Activated gamma-delta T cell treated with Interleukin-2 at 50 U/mL for 16 hours (primary cell): Measurements from ENCODE around the gene STARD8.
"Not testable (repeated sequence)": the region's sequence is repeated elsewhere in the genome, so short reads cannot be mapped to it uniquely, and the experiment has no call there.

Source experiments
- DNase-seq: peaks from one replicate; pipeline ENCODE4 v3.0.0-alpha.2; 2020

Gene STARD8

DNA sequence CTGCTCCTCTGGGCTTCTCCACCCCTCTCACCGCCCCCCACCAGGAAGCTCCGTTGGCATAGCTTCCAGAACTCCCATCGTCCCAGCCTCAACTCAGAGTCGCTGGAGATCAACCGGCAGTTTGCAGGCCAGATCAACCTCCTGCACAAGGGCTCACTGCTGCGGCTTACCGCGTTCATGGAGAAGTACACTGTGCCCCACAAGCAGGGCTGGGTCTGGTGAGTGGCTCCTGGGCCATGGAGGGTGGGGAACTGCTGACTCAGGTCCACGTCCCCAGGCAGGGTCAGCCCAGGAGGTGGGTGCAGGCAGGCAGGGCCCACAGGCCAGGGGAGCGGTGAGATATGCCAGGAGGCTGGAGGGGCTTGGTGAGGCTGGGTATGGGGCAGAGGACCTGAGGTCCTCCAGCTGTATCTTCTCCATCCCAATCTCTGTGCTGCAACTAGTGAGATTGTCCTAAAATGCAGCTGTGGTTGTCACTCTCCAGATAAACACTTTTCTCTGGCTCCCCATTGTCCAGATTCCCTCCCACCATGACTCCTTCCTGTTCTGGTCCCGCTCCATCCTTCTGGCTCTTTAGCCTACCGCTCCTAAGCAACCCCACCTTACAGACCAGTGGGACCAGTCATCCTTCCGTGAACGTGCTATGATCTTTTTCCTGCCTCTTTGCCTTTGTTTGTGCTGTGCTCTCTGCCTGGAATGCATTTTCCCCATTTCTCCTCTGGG is 71.9 kb downstream of the STARD8 start:
- DNase-seq, result no peak

DNA sequence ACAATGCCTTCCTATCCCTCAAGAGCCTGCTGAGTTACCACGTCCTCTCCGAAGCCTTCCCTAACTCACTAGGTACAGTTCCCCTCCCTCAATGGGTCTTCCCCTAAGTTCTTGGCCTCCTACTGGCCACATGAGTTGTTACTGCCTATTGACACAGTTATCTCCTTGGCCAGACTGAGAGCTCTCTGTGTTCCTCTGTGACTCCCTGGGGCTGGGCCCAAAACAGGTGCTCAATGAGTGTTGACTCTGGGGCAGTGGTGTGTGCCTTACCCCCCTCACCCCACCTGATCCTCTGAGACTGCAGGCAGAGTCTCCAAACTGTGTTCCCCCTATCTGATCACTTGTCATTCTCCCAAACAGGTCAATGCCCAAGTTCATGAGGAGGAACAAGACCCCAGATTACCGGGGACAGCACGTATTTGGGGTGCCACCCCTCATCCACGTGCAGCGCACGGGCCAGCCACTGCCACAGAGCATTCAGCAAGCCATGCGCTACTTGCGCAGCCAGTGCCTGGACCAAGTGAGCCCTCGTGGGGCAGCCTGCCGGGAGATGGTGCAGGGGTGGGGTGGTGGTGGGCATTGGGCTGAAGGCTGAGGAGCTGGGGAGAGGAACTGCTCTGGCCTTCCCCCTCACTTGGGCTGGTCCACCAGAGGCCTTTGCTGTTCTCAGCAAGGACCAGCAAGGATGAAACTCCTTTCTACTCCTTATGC is 72.6 kb downstream of the STARD8 start:
- no peak for DNase-seq

DNA sequence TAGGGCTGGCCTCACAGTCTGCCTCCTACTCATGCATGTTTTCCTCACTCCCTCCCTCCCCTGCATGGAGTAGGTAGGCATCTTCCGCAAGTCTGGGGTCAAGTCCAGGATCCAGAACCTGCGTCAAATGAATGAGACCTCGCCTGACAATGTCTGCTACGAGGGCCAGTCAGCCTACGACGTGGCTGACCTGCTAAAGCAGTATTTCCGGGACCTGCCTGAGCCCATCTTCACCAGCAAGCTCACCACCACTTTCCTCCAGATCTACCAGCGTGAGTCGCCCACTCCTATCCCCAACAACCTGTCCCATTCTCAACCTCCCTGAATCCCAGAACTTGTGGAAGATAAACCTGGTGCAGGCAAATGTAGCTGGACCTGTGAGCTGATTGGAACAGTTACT is 73.4 kb downstream of the STARD8 start:
- no peak for DNase-seq

DNA sequence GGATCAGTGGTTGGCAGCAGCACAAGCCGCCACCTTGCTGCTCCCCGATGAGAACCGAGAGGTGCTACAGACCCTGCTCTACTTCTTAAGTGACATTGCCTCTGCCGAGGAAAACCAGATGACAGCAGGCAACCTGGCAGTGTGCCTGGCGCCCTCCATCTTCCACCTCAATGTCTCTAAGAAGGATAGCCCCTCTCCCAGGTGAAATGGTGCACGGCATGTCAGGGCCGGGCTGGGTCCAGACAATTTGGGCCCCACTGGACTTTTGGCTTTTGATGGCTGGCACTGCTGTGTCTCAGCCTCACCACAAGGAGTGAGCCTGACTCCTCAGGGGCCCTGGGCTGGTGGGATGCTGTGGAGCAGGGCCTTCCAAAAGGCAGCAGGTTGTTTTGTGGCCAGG is 74.1 kb downstream of the STARD8 start:
- DNase-seq, result no peak

DNA sequence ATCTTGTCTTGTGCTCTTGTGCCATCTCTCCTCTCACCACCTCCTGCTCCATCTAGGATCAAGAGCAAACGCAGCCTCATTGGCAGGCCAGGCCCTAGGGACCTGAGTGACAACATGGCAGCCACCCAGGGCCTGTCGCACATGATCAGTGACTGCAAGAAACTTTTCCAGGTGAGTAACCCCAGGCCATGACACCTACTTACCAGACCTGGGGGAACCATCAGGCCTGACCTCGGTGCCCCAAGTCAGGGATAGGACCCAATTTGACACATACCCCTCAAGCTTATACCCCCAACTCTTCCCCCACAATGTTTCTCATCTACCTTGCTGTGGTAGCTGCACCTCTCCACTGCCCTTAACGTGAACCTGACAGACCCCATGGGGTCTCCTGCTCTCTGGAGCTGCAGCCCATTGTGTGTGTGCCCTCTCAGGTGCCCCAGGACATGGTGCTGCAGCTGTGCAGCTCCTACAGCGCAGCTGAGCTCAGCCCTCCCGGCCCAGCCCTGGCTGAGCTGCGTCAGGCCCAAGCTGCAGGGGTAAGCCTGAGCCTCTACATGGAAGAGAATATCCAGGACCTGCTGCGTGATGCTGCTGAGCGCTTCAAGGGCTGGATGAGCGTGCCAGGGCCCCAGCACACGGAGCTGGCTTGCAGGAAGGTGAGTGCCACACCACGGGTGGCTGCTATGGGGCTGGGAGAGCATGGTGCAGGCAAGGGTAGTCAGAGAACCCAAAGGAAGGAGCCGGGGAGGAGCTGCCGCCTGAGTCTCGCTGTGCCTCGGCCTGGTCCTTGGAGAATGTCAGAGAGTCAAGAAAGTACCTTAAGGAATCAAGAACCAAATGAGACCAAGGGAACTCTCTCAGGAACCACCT is 74.8 kb downstream of the STARD8 start:
- no peak for DNase-seq

DNA sequence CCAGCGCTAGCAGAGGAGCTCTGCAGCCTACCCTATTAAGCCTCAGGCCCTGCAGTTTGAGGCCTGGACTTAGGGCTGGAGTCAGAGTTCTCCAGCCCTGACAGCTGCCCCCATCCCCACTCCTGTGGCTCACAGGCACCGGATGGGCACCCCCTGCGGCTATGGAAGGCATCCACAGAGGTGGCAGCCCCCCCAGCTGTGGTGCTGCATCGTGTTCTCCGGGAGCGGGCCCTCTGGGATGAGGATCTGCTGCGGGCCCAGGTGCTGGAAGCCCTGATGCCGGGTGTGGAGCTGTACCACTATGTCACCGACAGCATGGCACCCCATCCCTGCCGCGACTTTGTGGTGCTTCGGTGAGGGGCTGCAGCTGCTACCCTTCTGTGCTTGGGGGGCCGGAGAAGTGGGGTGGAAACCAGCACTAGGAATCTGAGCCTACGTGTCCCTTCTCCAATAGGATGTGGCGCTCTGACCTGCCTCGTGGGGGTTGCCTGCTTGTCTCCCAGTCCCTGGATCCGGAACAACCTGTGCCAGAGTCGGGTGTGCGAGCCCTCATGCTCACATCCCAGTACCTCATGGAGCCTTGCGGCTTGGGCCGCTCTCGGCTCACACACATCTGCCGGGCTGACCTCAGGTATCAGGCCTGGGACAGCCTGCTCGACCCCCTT is 76.2 kb downstream of the STARD8 start:
- no peak for DNase-seq

DNA sequence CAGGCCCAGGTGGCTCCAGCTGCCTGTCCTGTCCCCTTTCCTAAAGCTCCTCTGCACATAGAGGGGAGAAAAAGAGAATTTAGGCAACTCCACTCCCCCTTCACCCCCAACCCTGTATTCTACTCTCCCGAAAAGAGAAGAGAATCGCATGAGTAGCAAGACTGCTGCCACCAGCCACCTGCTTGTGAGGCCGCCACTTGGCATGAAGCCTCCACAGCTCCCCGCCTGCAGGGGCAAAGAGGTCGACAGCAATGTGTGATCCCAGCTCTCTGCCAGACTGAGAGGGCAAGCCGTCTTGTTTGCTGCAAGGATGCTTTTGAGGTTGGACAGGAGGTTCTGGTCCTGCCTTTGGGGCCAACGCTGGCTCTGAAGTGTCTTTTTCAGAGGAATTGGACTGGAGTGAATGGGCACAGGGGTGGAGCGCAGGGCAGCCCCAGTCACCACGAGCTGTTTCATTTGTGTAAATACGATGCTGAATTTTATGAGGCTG is 77.1 kb downstream of the STARD8 start:
- DNase-seq, result no peak

DNA sequence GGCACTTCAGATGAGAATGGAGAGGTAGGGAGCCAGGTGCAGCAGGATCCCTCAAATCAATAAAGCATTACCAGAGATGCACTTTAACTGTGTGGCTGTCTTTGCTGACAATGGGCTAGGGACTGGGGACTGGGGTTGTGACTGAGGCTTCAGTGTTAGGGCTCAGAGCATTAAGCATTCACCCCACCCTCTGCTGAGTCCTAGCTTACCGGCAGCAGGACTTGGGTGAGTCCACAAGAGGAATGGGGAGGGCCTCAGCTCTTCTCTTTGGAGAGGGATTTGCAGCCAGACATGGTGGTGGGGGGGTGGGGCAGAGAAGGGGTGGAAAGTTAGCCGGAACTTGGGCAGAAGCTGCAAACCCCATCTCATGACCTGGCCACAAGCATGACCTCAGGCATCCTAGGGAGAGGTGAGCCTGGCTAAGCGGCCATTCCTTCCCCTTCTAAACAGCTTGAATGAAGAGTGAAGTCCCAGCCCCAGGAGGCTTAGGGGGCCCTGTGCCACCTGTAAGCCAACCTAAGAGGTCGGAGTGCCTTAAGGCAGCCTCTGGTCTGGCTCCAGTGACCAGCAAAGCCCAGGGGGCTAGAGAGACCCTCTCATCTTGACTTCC is 78.4 kb downstream of the STARD8 start:
- DNase-seq, result no peak

DNA sequence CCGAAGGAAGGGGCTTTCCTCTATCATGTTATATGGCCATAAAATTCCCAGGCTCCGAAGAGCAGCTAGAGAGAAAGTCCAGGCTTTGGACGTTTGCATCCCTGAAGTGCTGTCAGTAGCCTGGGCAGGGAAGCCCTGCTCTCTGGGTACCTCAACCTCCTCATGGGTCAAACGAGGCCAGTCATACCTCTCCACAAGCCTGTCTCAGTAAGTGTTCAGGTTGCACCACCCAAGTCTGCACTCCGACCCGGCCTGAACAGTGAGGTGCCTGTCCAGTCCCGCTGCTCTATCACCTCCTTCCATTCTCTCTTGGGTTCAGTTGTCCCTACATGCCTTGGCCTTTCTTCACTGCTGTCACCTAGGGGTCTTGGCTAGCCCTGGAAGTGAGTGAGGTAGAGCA is 78.9 kb downstream of the STARD8 start:
- DNase-seq, result no peak

DNA sequence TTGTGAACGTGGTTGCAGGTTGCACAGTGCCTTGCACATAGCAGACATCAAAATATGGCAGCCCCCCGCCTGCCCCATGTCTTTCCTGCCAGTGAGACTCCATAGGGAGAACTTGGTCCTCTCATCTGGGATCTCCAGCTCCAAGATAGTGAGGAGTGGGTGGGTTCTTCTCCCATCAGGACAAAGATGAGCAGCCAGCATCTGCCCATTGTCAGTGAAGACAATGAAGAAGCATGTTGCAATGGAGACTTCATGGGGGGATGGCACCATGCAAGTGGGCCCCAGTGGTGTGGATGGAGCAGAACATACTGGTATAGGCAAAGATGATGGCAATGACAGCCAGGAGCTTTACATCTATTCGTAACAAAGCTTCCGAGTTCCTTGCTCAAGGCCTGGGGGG is 80.2 kb downstream of the STARD8 start:
- DNase-seq, result no peak

DNA sequence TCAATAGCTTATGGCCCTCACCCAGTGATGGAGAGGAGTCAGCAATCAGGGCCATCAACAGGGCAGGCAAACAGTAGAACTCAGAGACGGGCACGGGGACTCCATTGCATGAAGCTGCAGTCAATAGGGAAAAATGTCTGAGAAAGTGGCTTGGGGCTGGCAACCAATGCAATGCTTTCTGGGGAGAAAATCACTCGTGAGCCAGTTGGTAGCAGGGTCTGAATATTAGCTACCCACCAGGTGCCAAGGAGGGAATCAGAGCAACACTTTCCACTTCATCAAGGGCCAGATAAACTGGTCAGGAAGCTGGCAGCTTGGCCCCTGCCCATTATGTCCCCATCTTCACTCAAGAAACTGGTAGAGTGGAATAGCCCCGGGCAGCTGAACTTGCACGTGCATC is 80.7 kb downstream of the STARD8 start:
- no peak for DNase-seq

DNA sequence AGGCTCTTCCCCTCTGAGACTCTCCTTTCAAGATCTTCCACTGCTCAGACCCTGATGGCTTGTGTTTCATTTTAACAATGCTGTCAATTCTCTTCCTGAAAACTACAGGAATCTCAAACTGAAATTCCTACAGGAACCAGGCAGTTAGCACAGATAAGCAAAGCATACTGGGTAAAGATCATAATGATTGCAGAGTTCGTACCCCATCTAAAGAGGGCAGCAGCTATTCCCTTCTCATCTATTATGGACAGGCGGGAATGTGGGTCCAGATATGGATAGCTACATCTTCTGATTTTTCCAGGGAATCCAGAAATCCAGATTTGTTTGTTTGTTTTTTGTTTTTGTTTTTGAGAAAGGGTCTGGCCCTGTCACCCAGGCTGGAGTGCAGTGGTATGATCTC is 83.8 kb downstream of the STARD8 start:
- DNase-seq, result no peak

DNA sequence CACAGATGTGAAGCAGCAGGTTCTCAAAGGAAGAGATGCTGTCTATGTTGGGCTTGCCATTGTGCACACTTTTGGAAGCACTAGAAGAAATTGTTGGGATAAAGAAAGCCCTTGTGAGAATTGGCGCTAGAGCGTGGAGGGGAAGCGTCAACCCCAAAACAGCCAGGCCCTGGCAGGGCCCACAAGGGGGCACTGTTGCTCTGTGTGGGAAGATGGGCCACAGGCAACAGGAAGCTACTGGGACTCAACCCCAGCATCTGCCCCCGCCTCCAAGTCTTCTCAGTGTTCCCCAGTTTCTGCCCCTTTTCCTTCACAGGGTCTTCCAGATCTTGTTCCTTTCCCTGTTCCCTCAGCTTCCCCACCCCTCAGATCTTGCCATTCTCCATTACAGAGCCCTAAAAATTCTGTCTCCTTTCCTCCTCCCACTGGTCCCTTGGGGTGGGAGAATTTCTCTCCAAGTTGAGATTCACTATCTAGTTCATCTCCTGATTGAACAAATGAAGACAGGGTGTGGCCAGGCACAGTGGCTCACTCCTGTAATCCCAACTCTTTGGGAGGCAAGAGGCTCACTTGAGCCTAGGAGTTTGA is 85.5 kb downstream of the STARD8 start:
- peak; percentile 47 for DNase-seq

DNA sequence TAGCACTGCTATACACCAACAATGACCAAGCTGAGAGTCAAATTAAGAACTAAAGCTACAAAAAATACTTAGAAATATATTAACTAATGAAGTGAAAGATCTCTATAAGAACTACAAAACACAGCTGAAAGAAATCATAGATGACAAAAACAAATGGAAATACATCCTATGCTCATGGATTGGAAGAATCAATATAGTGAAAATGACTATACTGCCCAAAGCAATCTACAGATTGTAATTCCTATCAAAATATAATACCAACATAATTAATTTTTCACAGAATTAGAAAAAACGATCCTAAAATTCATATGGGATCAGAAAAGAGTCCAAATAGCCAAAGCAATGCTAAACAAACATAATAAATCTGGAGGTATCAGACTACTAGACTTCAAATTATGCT is 87.8 kb downstream of the STARD8 start:
- no peak for DNase-seq

DNA sequence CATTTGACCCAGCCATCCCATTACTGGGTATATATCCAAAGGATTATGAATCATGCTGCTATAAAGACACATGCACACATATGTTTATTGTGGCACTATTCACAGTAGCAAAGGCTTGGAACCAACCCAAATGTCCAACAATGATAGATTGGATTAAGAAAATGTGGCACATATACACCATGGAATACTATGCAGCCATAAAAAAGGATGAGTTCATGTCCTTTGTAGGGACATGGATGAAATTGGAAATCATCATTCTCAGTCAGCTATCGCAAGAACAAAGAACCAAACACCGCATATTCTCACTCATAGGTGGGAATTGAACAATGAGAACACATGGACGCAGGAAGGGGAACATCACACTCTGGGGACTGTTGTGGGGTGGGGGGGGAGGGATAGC is 94.4 kb downstream of the STARD8 start:
- DNase-seq, result not testable (repeated sequence)

DNA sequence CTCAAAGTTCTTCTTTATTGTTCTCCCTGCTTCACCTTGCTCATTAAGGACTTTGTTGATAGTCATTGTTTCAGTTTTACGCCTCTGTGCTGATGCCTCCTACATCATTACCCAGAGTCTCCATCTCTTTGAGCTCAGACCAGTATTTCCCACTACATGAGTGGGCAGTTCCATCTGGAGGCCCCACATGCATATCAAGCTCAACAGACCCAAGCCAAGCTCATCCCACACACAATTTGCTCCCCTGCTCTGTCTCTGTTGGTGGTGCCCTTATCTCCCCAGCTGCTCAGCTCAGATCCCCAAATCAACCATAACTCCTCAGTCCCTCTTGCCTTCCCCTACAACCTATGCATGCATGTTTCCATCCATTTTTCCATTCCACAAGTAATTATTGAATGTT is 96.3 kb downstream of the STARD8 start:
- no peak for DNase-seq

DNA sequence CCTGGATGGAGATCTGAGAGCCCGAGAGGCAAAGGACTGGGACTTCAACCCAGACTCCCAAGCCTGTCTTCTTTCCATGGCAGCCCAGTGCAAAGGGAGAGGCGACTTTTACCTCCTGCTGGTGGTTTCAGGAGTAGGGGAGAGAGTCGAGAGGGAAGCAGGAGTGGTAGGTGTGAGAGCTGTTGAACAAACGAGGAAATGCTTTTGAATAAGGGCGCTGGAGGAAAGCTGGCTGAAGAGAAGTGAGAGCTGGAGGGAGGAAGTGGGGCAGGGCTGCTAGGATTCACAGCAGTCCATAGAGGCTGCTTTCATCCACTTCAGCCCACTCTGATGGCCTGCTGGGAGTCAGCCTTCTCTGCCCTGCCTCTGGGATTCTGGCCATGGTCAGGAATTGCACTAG is 99.5 kb downstream of the STARD8 start:
- no peak for DNase-seq

DNA sequence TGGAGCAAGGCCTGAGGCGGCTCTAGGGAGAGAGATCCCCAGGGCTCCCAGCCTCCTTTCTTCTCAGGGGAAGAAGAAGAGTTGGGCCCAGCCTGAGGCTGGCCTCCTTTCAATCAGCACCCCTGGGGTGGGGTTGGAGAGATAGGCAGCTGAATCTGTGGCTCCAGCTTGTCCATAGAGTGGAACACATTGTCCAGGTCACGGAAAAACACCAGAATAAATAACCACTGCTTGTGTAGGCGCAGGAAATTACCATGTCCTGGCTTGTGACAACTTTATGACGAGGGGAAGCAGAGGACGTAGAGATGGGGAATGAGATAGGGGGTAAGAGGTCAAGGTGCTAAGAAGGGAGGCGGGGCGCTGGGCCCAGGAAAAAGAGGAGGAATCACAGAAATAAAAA is 100.6 kb downstream of the STARD8 start:
- DNase-seq, result no peak

DNA sequence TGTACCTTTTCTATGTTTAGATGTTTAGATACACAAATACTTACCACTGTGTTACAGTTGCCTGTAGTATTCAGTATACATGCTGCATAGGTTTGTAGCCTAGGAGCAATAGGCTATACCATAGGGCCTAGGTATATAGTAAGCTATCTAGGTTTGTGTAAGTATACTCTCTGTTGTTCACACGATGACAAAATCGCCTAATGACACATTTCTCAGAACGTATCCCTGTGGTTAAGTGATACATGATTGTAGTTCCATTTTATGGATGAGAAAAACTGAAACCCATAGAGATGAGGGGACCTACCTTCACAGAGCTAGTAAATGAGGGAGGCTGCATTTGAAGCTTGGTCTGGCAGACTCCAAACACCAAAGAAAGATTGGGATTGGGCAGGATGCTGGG is 102.0 kb downstream of the STARD8 start:
- no peak for DNase-seq

DNA sequence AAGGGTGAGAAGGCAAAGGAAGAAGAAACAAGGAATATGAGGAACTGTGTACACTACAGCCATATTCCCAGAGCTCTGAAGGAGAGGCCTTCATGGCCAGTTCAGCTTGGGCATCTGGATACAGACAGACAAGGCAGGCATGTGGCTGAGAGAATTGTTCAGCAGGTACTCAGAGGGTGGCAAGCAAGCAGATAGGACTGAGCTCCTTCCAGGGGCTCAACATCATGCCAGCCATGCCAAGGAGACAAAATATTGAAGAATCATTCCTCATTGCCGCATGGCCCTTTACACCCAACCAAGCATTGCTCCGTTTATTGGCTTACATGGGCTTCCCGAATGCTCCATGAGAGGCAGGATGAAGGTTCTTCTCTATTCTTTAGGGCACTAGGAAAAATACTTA is 102.8 kb downstream of the STARD8 start:
- DNase-seq, result no peak

DNA sequence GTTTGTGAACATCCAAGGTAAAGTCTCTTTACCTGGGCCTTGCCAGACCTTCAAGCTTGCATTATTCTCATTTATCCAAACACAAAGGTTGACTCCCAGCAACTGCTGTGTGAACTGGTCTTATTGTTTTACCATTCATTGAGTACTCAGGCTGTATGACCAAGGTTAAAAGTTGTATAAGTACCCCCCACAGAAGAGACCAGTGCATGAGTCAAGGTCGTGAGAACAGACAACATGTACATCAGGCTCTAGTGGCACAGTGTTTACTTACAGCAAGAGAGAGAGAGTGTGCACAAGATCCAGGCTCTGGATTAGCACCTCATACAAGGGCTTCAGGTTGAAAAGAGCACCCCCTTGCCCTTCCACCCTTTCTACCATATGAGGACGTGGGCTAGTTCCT is 103.9 kb downstream of the STARD8 start:
- no peak for DNase-seq

DNA sequence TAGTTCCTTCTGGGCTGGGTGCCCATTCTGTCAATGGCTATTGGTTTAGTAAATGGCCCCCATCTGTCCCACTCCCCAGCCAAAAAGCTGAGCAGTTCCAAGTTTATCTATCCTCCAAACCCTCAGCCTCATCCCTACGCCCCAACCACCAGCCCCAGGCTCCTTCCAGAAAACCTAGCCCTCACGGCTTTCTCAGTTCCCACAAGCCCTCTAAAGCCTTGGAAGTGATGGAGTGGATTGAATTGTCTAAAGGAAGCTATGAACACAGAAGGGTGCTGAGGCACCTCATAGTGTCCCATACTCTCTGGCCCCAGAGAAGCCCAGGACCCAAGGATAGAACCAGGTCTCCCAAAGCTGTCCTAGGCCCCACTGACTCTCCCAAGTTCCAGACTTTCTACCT is 105.8 kb downstream of the STARD8 start:
- DNase-seq, result no peak
